Coronary artery (tissue), 2 donors: Measurements from ENCODE around the gene ADGB.
"Not testable (repeated sequence)": the region's sequence is repeated elsewhere in the genome, so short reads cannot be mapped to it uniquely, and the experiment has no call there.

Source experiments
- DNase-seq: peaks from one replicate; pipeline ENCODE4 v3.0.0-alpha.2; 2017; ENCODE audit warnings: low spot score
- H3K27ac ChIP-seq, 2 donors: fragments of 200-600 bp; sonication (generic); one replicate each; pipeline ENCODE4 v1.5.1; 2016 to 2019
- H3K4me3 ChIP-seq: fragments of 200-600 bp; sonication (generic); 2 replicates; pipeline ENCODE4 v1.5.1; 2016; ENCODE audit warnings: mild to moderate bottlenecking, moderate library complexity
- CTCF ChIP-seq: fragments of 200-600 bp; sonication (generic); IDR thresholded peaks from one replicate; pipeline ENCODE4 v1.5.1; 2019; ENCODE audit warnings: antibody characterized with exemption

The ADGB gene

GRCh38 chr6:146791930-146792329, 193.2 kb downstream of the ADGB start:
- no peak for DNase-seq
- TF ChIP-seq CTCF = no peak
- H3K27ac ChIP-seq = no peak overlapping the region

GRCh38 chr6:146793218-146793617, 194.4 kb downstream of the ADGB start:
- H3K4me3 ChIP-seq, H3K27ac ChIP-seq, DNase-seq: not testable (repeated sequence)

More at GRCh38 chr6:146791930-146792329, 193.2 kb downstream of the ADGB start:
- no peak overlapping the region for H3K4me3 ChIP-seq

GRCh38 chr6:146795479-146796133, 196.8 kb downstream of the ADGB start:
- no peak overlapping the region for H3K4me3 ChIP-seq
- no peak for DNase-seq

GRCh38 chr6:146803167-146803566, 204.4 kb downstream of the ADGB start:
- DNase-seq, H3K4me3 ChIP-seq, H3K27ac ChIP-seq: not testable (repeated sequence)

More at GRCh38 chr6:146795479-146796133, 196.8 kb downstream of the ADGB start:
- no peak overlapping the region for H3K27ac ChIP-seq
- TF ChIP-seq CTCF = no peak

GRCh38 chr6:146803601-146804000, 204.8 kb downstream of the ADGB start:
- H3K4me3 ChIP-seq = peak overlapping the region; percentile 42
- TF ChIP-seq CTCF = no peak
- no peak for DNase-seq
- no peak overlapping the region for H3K27ac ChIP-seq

- TF ChIP-seq CTCF = no peak
- DNase-seq = no peak
Measured at GRCh38 chr6:146805546-146806325, 207.0 kb downstream of the ADGB start.

GRCh38 chr6:146809014-146809413, 210.2 kb downstream of the ADGB start:
- not testable (repeated sequence) for H3K27ac ChIP-seq, H3K4me3 ChIP-seq, DNase-seq

More at GRCh38 chr6:146805546-146806325, 207.0 kb downstream of the ADGB start:
- no peak overlapping the region for H3K4me3 ChIP-seq
- no peak overlapping the region for H3K27ac ChIP-seq

GRCh38 chr6:146812811-146813321, 214.1 kb downstream of the ADGB start:
- not testable (repeated sequence) for H3K4me3 ChIP-seq, H3K27ac ChIP-seq, DNase-seq

GRCh38 chr6:146813554-146813953, 214.8 kb downstream of the ADGB start:
- H3K4me3 ChIP-seq = no peak overlapping the region
- TF ChIP-seq CTCF = no peak
- no peak for DNase-seq
- H3K27ac ChIP-seq = no peak overlapping the region
